Measurements from ENCODE around the gene PDK4.
"Not testable (repeated sequence)": the region's sequence is repeated elsewhere in the genome, so short reads cannot be mapped to it uniquely, and the experiment has no call there.

Gene PDK4

GRCh38 chr7:95558864-95559263 lies 37.5 kb downstream of the PDK4 start:
- no peak for DNase-seq

- no peak for DNase-seq
Measured at GRCh38 chr7:95556777-95557176, 39.5 kb downstream of the PDK4 start.

- DNase-seq, result no peak
Measured at GRCh38 chr7:95553939-95554338, 42.4 kb downstream of the PDK4 start.

- DNase-seq, result not testable (repeated sequence)
Measured at GRCh38 chr7:95552010-95552926, 44.0 kb downstream of the PDK4 start.

GRCh38 chr7:95550546-95550945 lies 45.8 kb downstream of the PDK4 start:
- no peak for DNase-seq

- no peak for DNase-seq
Measured at GRCh38 chr7:95549818-95550529, 46.3 kb downstream of the PDK4 start.

- no peak for DNase-seq
Measured at GRCh38 chr7:95547361-95548348, 48.7 kb downstream of the PDK4 start.

- DNase-seq, result no peak
Measured at GRCh38 chr7:95546647-95547046, 49.7 kb downstream of the PDK4 start.

GRCh38 chr7:95545673-95546072 lies 50.6 kb downstream of the PDK4 start:
- no peak for DNase-seq

GRCh38 chr7:95545007-95545615 lies 51.2 kb downstream of the PDK4 start:
- DNase-seq, result no peak

GRCh38 chr7:95544171-95544570 lies 52.1 kb downstream of the PDK4 start:
- no peak for DNase-seq

GRCh38 chr7:95543312-95543711 lies 53.0 kb downstream of the PDK4 start:
- no peak for DNase-seq

GRCh38 chr7:95540366-95540765 lies 56.0 kb downstream of the PDK4 start:
- no peak for DNase-seq

GRCh38 chr7:95539426-95539825 lies 56.9 kb downstream of the PDK4 start:
- DNase-seq, result no peak

GRCh38 chr7:95537468-95537867 lies 58.8 kb downstream of the PDK4 start:
- DNase-seq, result no peak

- no peak for DNase-seq
Measured at GRCh38 chr7:95536656-95537311, 59.5 kb downstream of the PDK4 start.

GRCh38 chr7:95535662-95536061 lies 60.7 kb downstream of the PDK4 start:
- no peak for DNase-seq

- DNase-seq, result no peak
Measured at GRCh38 chr7:95534796-95535195, 61.5 kb downstream of the PDK4 start.

Data from activated CD4-positive, CD25-positive, alpha-beta regulatory T cell treated with anti-CD3 and anti-CD28 coated beads, Interleukin-2, amount 50 U/mL, for 72 hours (primary cell).